DOHH2 (cell line): Measurements from ENCODE around the gene C3orf38.

Experiments
- EZH2phosphoT487 ChIP-seq: fragments of 200-600 bp; sonication (generic); IDR thresholded peaks from 2 replicates; pipeline ENCODE4 v1.6.1; 2017; ENCODE audit warnings: borderline replicate concordance, mild to moderate bottlenecking, antibody characterized with exemption, low read length, moderate library complexity, mixed read lengths
- TF ChIP-seq, protein P1 (sequence below): fragments of 200-600 bp; sonication (generic); IDR thresholded peaks from one replicate; pipeline ENCODE4 v1.5.1; 2014; ENCODE audit warnings: antibody characterized with exemption, mild to moderate bottlenecking, low read depth, low read length; ENCODE audit not compliant: poor library complexity, severe bottlenecking

DNA sequence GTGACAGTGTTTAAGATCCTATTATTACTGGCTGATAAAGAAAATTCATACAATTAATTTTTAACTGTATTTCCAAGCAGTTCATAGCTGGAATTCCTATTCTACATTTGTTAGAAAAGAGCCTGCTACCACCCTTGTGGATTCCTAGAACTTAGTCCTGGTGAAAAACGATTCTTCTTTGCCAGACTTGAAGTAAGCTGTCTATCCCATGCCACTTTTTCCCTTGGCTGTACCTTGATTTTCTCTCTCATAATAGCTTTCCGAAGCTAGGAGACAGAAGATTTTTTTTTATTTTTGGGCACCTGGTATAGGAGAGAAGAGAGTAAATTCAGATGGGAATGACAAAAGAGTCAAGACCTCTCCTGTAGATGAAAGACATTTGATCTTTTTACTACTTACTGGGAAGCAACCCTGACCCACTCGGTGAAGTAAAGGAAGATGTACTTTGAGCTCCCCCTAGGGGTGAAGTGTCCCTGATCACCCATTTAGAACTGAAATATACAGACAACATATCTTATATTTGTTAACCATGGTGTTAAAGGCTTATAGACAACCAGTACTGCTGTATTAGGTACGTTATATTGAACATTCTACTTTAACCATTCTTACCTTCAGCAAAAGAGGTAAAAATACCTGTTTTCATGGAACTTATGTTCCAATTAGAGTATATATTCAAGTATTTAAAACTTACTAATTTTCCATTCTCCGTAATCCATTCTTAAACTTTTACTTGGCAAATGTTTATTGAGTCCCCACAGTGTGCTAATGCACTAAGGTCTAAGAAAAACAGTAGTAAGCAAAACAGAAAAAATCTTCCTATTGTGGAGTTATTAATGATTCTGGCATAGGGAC is 36.2 kb upstream of the C3orf38 start:
- TF ChIP-seq, protein P1, sequence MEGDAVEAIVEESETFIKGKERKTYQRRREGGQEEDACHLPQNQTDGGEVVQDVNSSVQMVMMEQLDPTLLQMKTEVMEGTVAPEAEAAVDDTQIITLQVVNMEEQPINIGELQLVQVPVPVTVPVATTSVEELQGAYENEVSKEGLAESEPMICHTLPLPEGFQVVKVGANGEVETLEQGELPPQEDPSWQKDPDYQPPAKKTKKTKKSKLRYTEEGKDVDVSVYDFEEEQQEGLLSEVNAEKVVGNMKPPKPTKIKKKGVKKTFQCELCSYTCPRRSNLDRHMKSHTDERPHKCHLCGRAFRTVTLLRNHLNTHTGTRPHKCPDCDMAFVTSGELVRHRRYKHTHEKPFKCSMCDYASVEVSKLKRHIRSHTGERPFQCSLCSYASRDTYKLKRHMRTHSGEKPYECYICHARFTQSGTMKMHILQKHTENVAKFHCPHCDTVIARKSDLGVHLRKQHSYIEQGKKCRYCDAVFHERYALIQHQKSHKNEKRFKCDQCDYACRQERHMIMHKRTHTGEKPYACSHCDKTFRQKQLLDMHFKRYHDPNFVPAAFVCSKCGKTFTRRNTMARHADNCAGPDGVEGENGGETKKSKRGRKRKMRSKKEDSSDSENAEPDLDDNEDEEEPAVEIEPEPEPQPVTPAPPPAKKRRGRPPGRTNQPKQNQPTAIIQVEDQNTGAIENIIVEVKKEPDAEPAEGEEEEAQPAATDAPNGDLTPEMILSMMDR, result peak; percentile 80
- TF ChIP-seq EZH2phosphoT487, result no peak
